Mesendoderm (in vitro differentiated cells): Measurements from ENCODE around the gene C2orf72.

Experiments
- DNase-seq: peaks from one replicate; pipeline ENCODE4 v3.0.0; 2013
- H2AK5ac ChIP-seq: 2 replicates; pipeline ENCODE4 v1.6.1; 2013; ENCODE audit warnings: low read length, inconsistent platforms
- H2BK120ac ChIP-seq: 2 replicates; pipeline ENCODE4 v1.6.1; 2013; ENCODE audit warnings: low read depth, mild to moderate bottlenecking, low read length, moderate library complexity, mixed read lengths
- H2BK15ac ChIP-seq: replicated peaks from 2 replicates; pipeline ENCODE4 v1.6.1; 2013; ENCODE audit warnings: low read depth, mild to moderate bottlenecking, moderate library complexity
- H2BK5ac ChIP-seq: 2 replicates; pipeline ENCODE4 v1.6.1; 2013; ENCODE audit warnings: low read length, inconsistent platforms
- H3K18ac ChIP-seq: 2 replicates; pipeline ENCODE4 v1.6.1; 2013; ENCODE audit warnings: mild to moderate bottlenecking, low read length, mixed read lengths
- H3K23ac ChIP-seq: one replicate; pipeline ENCODE4 v1.6.1; 2013; ENCODE audit warnings: low read length
- H3K27ac ChIP-seq: 2 replicates; pipeline ENCODE4 v1.5.1; 2013; ENCODE audit warnings: low read depth, mild to moderate bottlenecking, inconsistent platforms, low read length, moderate library complexity
- H3K27me3 ChIP-seq: 2 replicates; pipeline ENCODE4 v1.6.1; 2013; ENCODE audit warnings: low read length, control low read depth, mild to moderate bottlenecking, inconsistent platforms; ENCODE audit not compliant: insufficient read depth, poor library complexity
- H3K36me3 ChIP-seq: 2 replicates; pipeline ENCODE4 v1.6.1; 2013; ENCODE audit warnings: low read length, inconsistent platforms; ENCODE audit not compliant: control insufficient read depth, insufficient read depth
- H3K4ac ChIP-seq: one replicate; pipeline ENCODE4 v1.6.1; 2013; ENCODE audit warnings: low read depth, mild to moderate bottlenecking, low read length, moderate library complexity
- H3K4me1 ChIP-seq: 2 replicates; pipeline ENCODE4 v1.6.1; 2013; ENCODE audit warnings: low read depth, low read length, inconsistent platforms; ENCODE audit not compliant: control insufficient read depth
- H3K4me2 ChIP-seq: 2 replicates; pipeline ENCODE4 v1.6.1; 2013; ENCODE audit warnings: low read length
- H3K4me3 ChIP-seq: 2 replicates; pipeline ENCODE4 v1.5.1; 2013; ENCODE audit warnings: mild to moderate bottlenecking, low read length
- H3K56ac ChIP-seq: one replicate; pipeline ENCODE4 v1.6.1; 2013; ENCODE audit warnings: low read length
- H3K79me1 ChIP-seq: 2 replicates; pipeline ENCODE4 v1.6.1; 2013; ENCODE audit warnings: low read length, inconsistent platforms
- H3K79me2 ChIP-seq: 2 replicates; pipeline ENCODE4 v1.6.1; 2013; ENCODE audit warnings: mild to moderate bottlenecking, low read length; ENCODE audit not compliant: control insufficient read depth, insufficient read depth
- H3K9ac ChIP-seq: 2 replicates; pipeline ENCODE4 v1.6.1; 2013; ENCODE audit warnings: low read length, inconsistent platforms
- H4K5ac ChIP-seq: one replicate; pipeline ENCODE4 v1.6.1; 2013; ENCODE audit warnings: low read length
- H4K8ac ChIP-seq: one replicate; pipeline ENCODE4 v1.6.1; 2013; ENCODE audit warnings: low read depth, mild to moderate bottlenecking, control low read depth, low read length, moderate library complexity
- WGBS: extraction: QIAGEN DNeasy Blood & Tissue Kit; methylation state at CpG from one replicate; pipeline ENCODE4 v1.1.7; 2013; ENCODE audit warnings: low lambda C conversion rate, missing lambda C conversion rate; ENCODE audit not compliant: insufficient coverage; ENCODE audit errors: extremely low coverage; 5-methylcytosine and 5-hydroxymethylcytosine counted together

C2orf72 gene

GRCh38 chr2:231047923-231048915, 10.9 kb downstream of the C2orf72 start:
- no CpG with 5 or more reads among the region's 10 CpGs for WGBS
- H3K18ac ChIP-seq = no peak overlapping the region
- H3K79me1 ChIP-seq = no peaks in the 10 kb centered on the region
- no peak overlapping the region for H3K4me3 ChIP-seq
- H3K27ac ChIP-seq = no peak overlapping the region
- H2AK5ac ChIP-seq = no peak overlapping the region
- no peak overlapping the region for H3K4me2 ChIP-seq
- H3K9ac ChIP-seq = no peak overlapping the region
- H3K27me3 ChIP-seq = peaks cover 1% of the 10 kb centered on the region
- H3K56ac ChIP-seq = no peak overlapping the region
- no peaks in the 10 kb centered on the region for H3K36me3 ChIP-seq
- H2BK120ac ChIP-seq = no peak overlapping the region
- no peak overlapping the region for H4K5ac ChIP-seq
- no peak overlapping the region for H3K23ac ChIP-seq
- no peak overlapping the region for H2BK15ac ChIP-seq
- H2BK5ac ChIP-seq = no peak overlapping the region
- peaks cover 2% of the 10 kb centered on the region for H3K4me1 ChIP-seq
- DNase-seq = no peak
- no peak overlapping the region for H4K8ac ChIP-seq
- H3K4ac ChIP-seq = no peak overlapping the region
- H3K79me2 ChIP-seq = no peaks in the 10 kb centered on the region

DNA sequence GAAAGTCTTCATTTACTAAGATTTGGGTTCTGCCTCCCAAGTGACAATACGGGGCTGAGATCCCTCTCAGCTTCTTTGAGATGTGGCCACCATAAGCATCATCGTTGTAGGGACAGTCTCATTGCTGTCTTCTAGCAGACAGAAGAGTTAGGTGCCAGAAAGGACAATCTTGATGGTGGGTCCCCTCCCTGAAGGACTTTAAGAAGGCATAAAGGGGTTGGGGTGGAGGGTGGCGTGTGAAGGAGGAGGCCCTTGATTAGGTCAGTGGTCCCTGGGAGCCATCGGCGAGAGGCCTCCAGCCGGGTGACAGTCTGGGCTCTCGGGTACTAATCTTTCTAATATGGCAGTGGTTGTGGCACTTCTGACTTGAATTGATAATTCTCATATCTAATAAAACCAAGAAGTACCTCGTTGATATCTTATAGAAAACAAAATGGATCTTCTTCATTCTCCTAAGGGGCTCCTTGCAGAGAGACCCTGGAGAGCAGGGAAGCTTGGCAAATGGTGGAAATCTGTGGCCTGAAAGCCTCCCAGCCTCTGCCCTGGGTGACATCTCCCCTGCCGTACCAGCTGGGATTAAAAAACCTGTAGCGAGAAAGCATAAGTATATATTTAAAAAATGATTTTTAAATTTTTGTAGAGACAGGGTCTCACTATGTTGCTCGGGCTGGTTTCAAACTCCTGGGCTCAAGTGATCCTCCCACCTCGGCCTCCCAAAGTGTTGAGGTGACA, 12.1 kb downstream of the C2orf72 start:
- Histone ChIP-seq H3K9ac (no peak overlapping the region), H3K4me3 (no peak overlapping the region), H3K23ac (no peak overlapping the region), H3K27me3 (peaks cover 1% of the 10 kb centered on the region), H3K18ac (no peak overlapping the region), H4K8ac (no peak overlapping the region), H3K56ac (no peak overlapping the region), H3K79me1 (no peaks in the 10 kb centered on the region), H2BK5ac (no peak overlapping the region), H4K5ac (no peak overlapping the region), H2AK5ac (no peak overlapping the region), H2BK15ac (no peak overlapping the region), H3K27ac (no peak overlapping the region), H3K4me2 (no peak overlapping the region), H3K36me3 (no peaks in the 10 kb centered on the region), H3K4me1 (peaks cover 2% of the 10 kb centered on the region), H2BK120ac (no peak overlapping the region), H3K4ac (no peak overlapping the region), H3K79me2 (no peaks in the 10 kb centered on the region)
- no CpG with 5 or more reads among the region's 12 CpGs for WGBS
- DNase-seq = no peak

DNA sequence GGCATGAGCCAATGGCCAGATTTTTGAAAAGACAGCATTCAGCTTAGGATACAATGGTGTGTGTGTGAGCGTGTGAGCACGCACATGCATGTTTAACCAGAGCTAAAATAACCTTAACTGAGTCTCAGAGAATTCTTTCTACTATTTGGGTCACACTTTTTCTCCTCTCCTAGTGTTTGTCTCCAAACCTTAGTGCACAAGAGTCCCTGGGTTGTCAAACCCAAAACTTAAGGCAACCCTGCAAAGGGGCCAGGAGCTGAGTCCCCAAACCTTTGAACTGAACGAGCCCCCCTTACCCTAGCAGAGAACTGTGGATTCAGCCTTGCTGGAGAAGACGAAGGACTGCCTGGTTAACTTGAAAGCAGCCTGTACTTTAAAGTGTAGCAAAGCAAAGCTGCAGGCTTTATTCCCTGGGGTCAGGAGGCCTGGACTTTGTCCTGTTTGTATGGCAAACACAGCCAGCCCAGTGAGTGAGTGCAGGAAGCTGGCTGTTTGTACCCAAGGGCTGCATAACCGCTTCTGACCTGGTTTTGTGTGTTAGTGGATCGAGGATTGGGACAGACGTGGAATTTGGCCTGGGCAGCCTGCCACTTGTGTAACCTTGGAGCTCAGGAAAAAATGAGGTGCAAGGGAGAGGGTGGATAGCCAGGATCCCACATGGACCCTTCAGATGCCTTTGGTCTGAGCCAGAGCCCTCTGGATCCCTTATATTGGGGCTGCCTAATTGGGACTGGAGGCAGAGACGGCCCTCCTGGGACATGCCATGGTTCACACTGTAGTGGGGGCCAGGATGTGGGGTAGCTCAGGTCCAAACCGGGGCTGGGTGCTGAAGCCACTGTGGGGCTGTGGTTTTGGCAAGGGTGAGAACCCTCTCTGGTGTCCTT, 12.9 kb downstream of the C2orf72 start:
- Histone ChIP-seq H3K79me1 (no peaks in the 10 kb centered on the region), H3K4me1 (peaks cover 2% of the 10 kb centered on the region), H3K27me3 (peaks cover 1% of the 10 kb centered on the region), H3K23ac (no peak overlapping the region), H3K56ac (no peak overlapping the region), H2BK120ac (no peak overlapping the region), H4K5ac (no peak overlapping the region), H3K9ac (no peak overlapping the region), H3K27ac (no peak overlapping the region), H3K18ac (no peak overlapping the region), H3K4ac (no peak overlapping the region), H4K8ac (no peak overlapping the region), H3K79me2 (no peaks in the 10 kb centered on the region), H2BK5ac (no peak overlapping the region), H2BK15ac (no peak overlapping the region), H3K4me3 (no peak overlapping the region), H3K36me3 (no peaks in the 10 kb centered on the region), H2AK5ac (no peak overlapping the region), H3K4me2 (no peak overlapping the region)
- no CpG with 5 or more reads among the region's 9 CpGs for WGBS
- DNase-seq = no peak

DNA sequence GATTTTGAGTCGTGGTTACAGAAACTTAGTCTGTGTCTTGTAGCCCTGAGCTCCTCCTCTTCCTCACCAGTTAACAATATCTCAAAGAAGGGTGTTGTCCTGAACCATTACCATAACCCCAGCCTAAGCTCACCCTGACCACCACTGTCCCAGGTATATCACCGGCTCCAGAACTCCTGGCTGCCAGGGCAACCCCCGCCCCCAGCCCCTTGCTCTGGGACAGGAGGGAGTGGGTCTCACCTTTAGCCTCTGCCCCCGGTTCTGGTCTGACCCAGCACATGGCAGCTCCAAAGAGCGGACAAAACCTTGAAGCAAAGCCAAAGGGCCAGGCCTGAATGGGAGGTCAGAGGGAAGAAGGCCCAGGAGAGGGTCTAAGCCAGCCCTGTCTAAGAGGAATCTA, 13.8 kb downstream of the C2orf72 start:
- H3K27me3 ChIP-seq = peaks cover 1% of the 10 kb centered on the region
- WGBS = no CpG with 5 or more reads among the region's 5 CpGs
- no peaks in the 10 kb centered on the region for H3K79me1 ChIP-seq
- peaks cover 2% of the 10 kb centered on the region for H3K4me1 ChIP-seq
- no peak overlapping the region for H3K4me3 ChIP-seq
- no peak overlapping the region for H2BK120ac ChIP-seq
- H3K23ac ChIP-seq = no peak overlapping the region
- no peak overlapping the region for H4K5ac ChIP-seq
- DNase-seq = no peak
- no peak overlapping the region for H3K56ac ChIP-seq
- H2BK15ac ChIP-seq = no peak overlapping the region
- H3K4ac ChIP-seq = no peak overlapping the region
- no peaks in the 10 kb centered on the region for H3K36me3 ChIP-seq
- no peak overlapping the region for H3K18ac ChIP-seq
- no peak overlapping the region for H3K4me2 ChIP-seq
- H3K27ac ChIP-seq = no peak overlapping the region
- H2AK5ac ChIP-seq = no peak overlapping the region
- H3K9ac ChIP-seq = no peak overlapping the region
- no peak overlapping the region for H2BK5ac ChIP-seq
- no peaks in the 10 kb centered on the region for H3K79me2 ChIP-seq
- no peak overlapping the region for H4K8ac ChIP-seq

GRCh38 chr2:231052494-231053451, 15.4 kb downstream of the C2orf72 start:
- peak; percentile 93 for DNase-seq
- peak overlapping the region; percentile 71 for H3K9ac ChIP-seq
- H3K4me1 ChIP-seq = peaks cover 2% of the 10 kb centered on the region
- no CpG with 5 or more reads among the region's 62 CpGs for WGBS
- H3K23ac ChIP-seq = no peak overlapping the region
- H2BK120ac ChIP-seq = no peak overlapping the region
- no peaks in the 10 kb centered on the region for H3K36me3 ChIP-seq
- peak overlapping the region; percentile 83 for H3K4me2 ChIP-seq
- no peak overlapping the region for H4K5ac ChIP-seq
- H4K8ac ChIP-seq = no peak overlapping the region
- H2BK15ac ChIP-seq = no peak overlapping the region
- H2BK5ac ChIP-seq = no peak overlapping the region
- peaks cover 4% of the 10 kb centered on the region for H3K79me1 ChIP-seq
- H3K4ac ChIP-seq = no peak overlapping the region
- H3K56ac ChIP-seq = peak overlapping the region; percentile 86
- H3K27ac ChIP-seq = no peak overlapping the region
- H3K79me2 ChIP-seq = peaks cover 10% of the 10 kb centered on the region
- no peak overlapping the region for H3K18ac ChIP-seq
- H3K27me3 ChIP-seq = peaks cover 1% of the 10 kb centered on the region
- no peak overlapping the region for H2AK5ac ChIP-seq
- H3K4me3 ChIP-seq = peak overlapping the region; percentile 42
